MCF 10A (cell line): ENCODE measurements around the gene RGS1. TPM values are rescaled to one million over a fixed set of nuclear protein-coding genes. Genes with fewer than 3 reads are reported as not detected.

ENCODE experiments used
- BruUV-seq: library from RNA; stranded (reverse); fragments of 400-500 nt; replicated peaks from 2 replicates; lab custom pipeline; 2021; lab: Mats Ljungman, UMichigan
- CTCF ChIA-PET: fragments of 300-600 bp; sonication (Branson Sonifier 250); formaldehyde crosslinking; extraction: SDS; loops from one replicate; lab custom pipeline; 2021; ENCODE audit warnings: antibody characterized with exemption, inconsistent platforms; lab: Yijun Ruan, JAX
- POLR2A ChIA-PET: fragments of 300-600, 350-650 bp; sonication (Branson Sonifier 250); formaldehyde crosslinking; extraction: SDS; loops from one replicate; lab custom pipeline; 2020; ENCODE audit warnings: antibody characterized with exemption, inconsistent platforms; lab: Yijun Ruan, JAX
- DNase-seq: peaks from one replicate; pipeline ENCODE4 v3.0.0-alpha.2; 2018; ENCODE audit not compliant: unreplicated experiment
- H3K27ac Mint-ChIP-seq: one replicate; pipeline ENCODE4 v1.8.0; 2022; ENCODE audit warnings: mild to moderate bottlenecking, low read depth, mixed read lengths; ENCODE audit not compliant: unreplicated experiment
- H3K27me3 Mint-ChIP-seq: one replicate; pipeline ENCODE4 v1.8.0; 2022; ENCODE audit warnings: mixed read lengths; ENCODE audit not compliant: insufficient read depth, unreplicated experiment
- H3K36me3 Mint-ChIP-seq: one replicate; pipeline ENCODE4 v1.8.0; 2022; ENCODE audit warnings: mild to moderate bottlenecking, moderate library complexity, mixed read lengths; ENCODE audit not compliant: insufficient read depth, unreplicated experiment
- H3K4me1 Mint-ChIP-seq: one replicate; pipeline ENCODE4 v1.8.0; 2022; ENCODE audit warnings: mixed read lengths; ENCODE audit not compliant: insufficient read depth, unreplicated experiment
- H3K4me3 Mint-ChIP-seq: one replicate; pipeline ENCODE4 v1.8.0; 2022; ENCODE audit warnings: mild to moderate bottlenecking, moderate library complexity, mixed read lengths; ENCODE audit not compliant: unreplicated experiment
- H3K9me3 Mint-ChIP-seq: one replicate; pipeline ENCODE4 v1.8.0; 2022; ENCODE audit warnings: mixed read lengths; ENCODE audit not compliant: unreplicated experiment
- intact Hi-C: fragments of 100-400 bp; cut with micrococcal nuclease; formaldehyde crosslinking; loops from 2 replicates; pipeline ENCODE4 v1.14.1; 2022
- total RNA-seq: library from RNA; stranded (reverse); gene quantifications from 2 replicates; pipeline ENCODE4 v1.2.3, GENCODE V29; 2022
- TF ChIP-seq, protein P1 (sequence below): fragments of 200-600 bp; IDR thresholded peaks from one replicate; pipeline ENCODE4 v1.8.0; 2022; ENCODE audit warnings: antibody characterized with exemption, mild to moderate bottlenecking; ENCODE audit not compliant: unreplicated experiment

RGS1 gene
- total RNA-seq, 1 experiment from 2014 or later = not detected

DNA sequence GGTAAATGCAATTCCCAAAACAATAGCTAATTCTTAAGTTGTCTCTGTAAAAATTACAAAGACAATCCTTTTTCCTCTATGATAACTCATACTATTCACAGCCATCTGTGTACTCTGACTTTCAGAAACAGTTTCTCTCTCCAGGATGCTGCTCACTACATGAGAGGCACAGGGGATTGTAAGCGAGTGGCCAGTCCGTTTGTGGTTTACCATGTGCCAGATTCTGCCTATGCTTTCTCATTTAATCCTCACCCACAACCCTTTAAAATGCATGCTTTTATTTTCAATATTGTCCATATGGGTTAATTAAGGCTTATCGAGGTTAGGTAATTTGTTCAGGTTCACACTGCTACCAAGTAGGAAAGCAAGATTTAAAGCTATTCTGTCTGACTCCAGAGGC is 23.0 kb downstream of the RGS1 start:
- DNase-seq = no peak
- H3K4me1 Mint-ChIP-seq = peaks cover 15% of the 10 kb centered on the region
- H3K27me3 Mint-ChIP-seq = no peaks in the 10 kb centered on the region
- TF ChIP-seq, protein P1, sequence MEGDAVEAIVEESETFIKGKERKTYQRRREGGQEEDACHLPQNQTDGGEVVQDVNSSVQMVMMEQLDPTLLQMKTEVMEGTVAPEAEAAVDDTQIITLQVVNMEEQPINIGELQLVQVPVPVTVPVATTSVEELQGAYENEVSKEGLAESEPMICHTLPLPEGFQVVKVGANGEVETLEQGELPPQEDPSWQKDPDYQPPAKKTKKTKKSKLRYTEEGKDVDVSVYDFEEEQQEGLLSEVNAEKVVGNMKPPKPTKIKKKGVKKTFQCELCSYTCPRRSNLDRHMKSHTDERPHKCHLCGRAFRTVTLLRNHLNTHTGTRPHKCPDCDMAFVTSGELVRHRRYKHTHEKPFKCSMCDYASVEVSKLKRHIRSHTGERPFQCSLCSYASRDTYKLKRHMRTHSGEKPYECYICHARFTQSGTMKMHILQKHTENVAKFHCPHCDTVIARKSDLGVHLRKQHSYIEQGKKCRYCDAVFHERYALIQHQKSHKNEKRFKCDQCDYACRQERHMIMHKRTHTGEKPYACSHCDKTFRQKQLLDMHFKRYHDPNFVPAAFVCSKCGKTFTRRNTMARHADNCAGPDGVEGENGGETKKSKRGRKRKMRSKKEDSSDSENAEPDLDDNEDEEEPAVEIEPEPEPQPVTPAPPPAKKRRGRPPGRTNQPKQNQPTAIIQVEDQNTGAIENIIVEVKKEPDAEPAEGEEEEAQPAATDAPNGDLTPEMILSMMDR = no peak
- ChIA-PET CTCF (interaction anchor here (0.6 to 2.3 kb wide), 5 partner anchors 9 to 206 kb away, joined by 4 to 9 read pairs (median 4); no protein-coding TSS in a partner anchor), POLR2A (interaction anchor here (1.2 kb wide), 1 partner anchor 35 kb away, joined by 4 read pairs; no protein-coding TSS in a partner anchor)
- intact Hi-C loops = no loop called here
- H3K4me3 Mint-ChIP-seq = no peak overlapping the region
- H3K27ac Mint-ChIP-seq = no peak overlapping the region
- BruUV-seq = no TSS peak
- no peaks in the 10 kb centered on the region for H3K9me3 Mint-ChIP-seq
- no peaks in the 10 kb centered on the region for H3K36me3 Mint-ChIP-seq

DNA sequence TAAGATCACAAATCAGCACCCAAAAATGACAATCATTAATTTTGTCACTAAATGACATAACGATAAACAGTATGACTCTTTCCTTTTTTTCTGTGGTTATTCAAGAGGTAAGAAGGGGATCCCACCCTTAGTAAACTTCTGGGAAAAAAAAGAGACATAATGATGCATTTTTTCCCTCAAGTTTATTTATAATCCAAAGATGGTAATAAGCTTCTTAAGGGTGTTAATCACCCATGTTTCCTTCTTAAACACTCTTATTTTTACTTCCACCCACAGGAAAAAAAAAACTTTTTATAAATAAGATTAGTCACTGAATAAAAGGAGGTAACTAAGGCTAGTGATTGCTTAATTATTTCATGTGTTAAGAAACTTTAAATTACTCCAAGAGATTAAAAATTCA is 24.7 kb downstream of the RGS1 start:
- POLR2A ChIA-PET = no interaction called here
- BruUV-seq = no TSS peak
- intact Hi-C loops = no loop called here
- no peaks in the 10 kb centered on the region for H3K36me3 Mint-ChIP-seq
- peaks cover 15% of the 10 kb centered on the region for H3K4me1 Mint-ChIP-seq
- H3K27ac Mint-ChIP-seq = no peak overlapping the region
- no peaks in the 10 kb centered on the region for H3K27me3 Mint-ChIP-seq
- TF ChIP-seq, protein P1 = no peak
- no peak overlapping the region for H3K4me3 Mint-ChIP-seq
- CTCF ChIA-PET = interaction anchor here (0.6 to 2.3 kb wide), 4 partner anchors 11 to 733 kb away, joined by 3 to 9 read pairs (median 6); no protein-coding TSS in a partner anchor
- H3K9me3 Mint-ChIP-seq = no peaks in the 10 kb centered on the region
- DNase-seq = peak; percentile 19

DNA sequence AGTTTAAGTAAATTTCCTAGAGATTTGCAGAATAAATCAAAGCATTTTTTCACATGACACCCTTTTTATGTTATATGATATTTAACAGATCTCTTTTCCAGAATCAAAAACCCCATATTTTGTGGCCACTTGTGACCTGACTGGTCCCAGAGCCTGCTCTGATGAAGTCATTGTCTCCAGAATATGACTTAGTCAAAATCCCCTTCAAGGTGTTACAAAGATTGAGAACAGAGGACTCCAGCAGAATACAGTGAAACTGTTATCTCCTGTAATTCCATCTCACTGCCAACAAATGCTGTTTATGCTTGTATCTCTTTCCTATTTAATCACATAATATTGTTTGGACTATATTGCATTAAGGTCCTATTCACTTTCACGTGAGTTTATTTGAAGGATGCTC is 25.6 kb downstream of the RGS1 start:
- H3K9me3 Mint-ChIP-seq = no peaks in the 10 kb centered on the region
- peaks cover 15% of the 10 kb centered on the region for H3K4me1 Mint-ChIP-seq
- H3K36me3 Mint-ChIP-seq = no peaks in the 10 kb centered on the region
- intact Hi-C loops = no loop called here
- BruUV-seq = no TSS peak
- no peak for DNase-seq
- H3K4me3 Mint-ChIP-seq = no peak overlapping the region
- H3K27ac Mint-ChIP-seq = no peak overlapping the region
- POLR2A ChIA-PET = no interaction called here
- CTCF ChIA-PET = interaction anchor here (0.5 to 1.4 kb wide), 2 partner anchors 124 to 423 kb away, joined by 3 to 7 read pairs; no protein-coding TSS in a partner anchor
- H3K27me3 Mint-ChIP-seq = no peaks in the 10 kb centered on the region
- TF ChIP-seq, protein P1 = no peak

DNA sequence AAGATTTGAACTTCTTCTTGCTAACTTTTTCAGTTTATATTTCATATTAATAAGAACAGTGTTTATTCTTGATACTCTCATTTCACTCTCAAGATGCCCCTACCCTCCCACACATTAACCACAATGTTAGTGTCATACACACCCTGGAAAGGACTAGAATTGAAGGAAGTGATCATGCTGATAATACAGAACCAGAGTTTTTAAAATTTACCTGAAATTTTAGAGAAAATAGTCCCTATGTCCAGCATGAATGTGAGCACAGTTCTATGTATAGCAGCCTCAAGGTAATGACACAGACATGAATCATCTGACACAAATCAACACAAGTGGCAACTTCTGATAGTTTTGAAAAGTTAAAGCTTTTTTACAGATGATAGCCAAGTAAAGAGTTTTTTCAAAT is 26.0 kb downstream of the RGS1 start:
- Mint-ChIP-seq H3K4me3 (no peak overlapping the region), H3K27me3 (no peaks in the 10 kb centered on the region), H3K4me1 (peaks cover 15% of the 10 kb centered on the region), H3K36me3 (no peaks in the 10 kb centered on the region), H3K9me3 (no peaks in the 10 kb centered on the region), H3K27ac (no peak overlapping the region)
- DNase-seq = peak; percentile 50
- ChIA-PET POLR2A (interaction anchor here (0.6 kb wide), 1 partner anchor 298 kb away, joined by 3 read pairs; no protein-coding TSS in a partner anchor), CTCF (no interaction called here)
- BruUV-seq = no TSS peak
- intact Hi-C loops = no loop called here
- TF ChIP-seq, protein P1 = no peak
